Measurements from ENCODE around the gene TRIO.

- TF ChIP-seq, protein P1, sequence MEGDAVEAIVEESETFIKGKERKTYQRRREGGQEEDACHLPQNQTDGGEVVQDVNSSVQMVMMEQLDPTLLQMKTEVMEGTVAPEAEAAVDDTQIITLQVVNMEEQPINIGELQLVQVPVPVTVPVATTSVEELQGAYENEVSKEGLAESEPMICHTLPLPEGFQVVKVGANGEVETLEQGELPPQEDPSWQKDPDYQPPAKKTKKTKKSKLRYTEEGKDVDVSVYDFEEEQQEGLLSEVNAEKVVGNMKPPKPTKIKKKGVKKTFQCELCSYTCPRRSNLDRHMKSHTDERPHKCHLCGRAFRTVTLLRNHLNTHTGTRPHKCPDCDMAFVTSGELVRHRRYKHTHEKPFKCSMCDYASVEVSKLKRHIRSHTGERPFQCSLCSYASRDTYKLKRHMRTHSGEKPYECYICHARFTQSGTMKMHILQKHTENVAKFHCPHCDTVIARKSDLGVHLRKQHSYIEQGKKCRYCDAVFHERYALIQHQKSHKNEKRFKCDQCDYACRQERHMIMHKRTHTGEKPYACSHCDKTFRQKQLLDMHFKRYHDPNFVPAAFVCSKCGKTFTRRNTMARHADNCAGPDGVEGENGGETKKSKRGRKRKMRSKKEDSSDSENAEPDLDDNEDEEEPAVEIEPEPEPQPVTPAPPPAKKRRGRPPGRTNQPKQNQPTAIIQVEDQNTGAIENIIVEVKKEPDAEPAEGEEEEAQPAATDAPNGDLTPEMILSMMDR (tag by site-specific recombination; IDR thresholded peaks at IDR 0.05) = no peak
- TF ChIP-seq, protein P2, sequence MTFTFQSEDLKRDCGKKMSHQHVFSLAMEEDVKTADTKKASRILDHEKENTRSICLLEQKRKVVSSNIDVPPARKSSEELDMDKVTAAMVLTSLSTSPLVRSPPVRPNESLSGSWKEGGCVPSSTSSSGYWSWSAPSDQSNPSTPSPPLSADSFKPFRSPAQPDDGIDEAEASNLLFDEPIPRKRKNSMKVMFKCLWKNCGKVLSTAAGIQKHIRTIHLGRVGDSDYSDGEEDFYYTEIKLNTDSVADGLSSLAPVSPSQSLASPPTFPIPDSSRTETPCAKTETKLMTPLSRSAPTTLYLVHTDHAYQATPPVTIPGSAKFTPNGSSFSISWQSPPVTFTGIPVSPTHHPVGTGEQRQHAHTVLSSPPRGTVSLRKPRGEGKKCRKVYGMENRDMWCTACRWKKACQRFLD (tag by site-specific recombination; IDR thresholded peaks at IDR 0.05) = no peak
- TF ChIP-seq ZFP37 (tag by site-specific recombination; IDR thresholded peaks at IDR 0.05) (no peak), ZNF555 (tag by site-specific recombination; conservative IDR thresholded peaks at IDR 0.05) (no peak), ZNF175 (tag by site-specific recombination; IDR thresholded peaks at IDR 0.05) (no peak), ZNF292 (tag by site-specific recombination; IDR thresholded peaks at IDR 0.05; ENCODE audit: borderline replicate concordance, low read depth) (no peak), YY1 (tag by site-specific recombination; IDR thresholded peaks at IDR 0.05) (no peak), ZNF658 (tag by site-specific recombination; IDR thresholded peaks at IDR 0.05) (no peak)
Observed at GRCh38 chr5:14199902-14200301, 56.8 kb downstream of the TRIO start.
